ENCODE data around the gene SETD9.

The SETD9 gene

GRCh38 chr5:56881571-56881970 lies 27.8 kb upstream of the SETD9 start:
- no peak for TF ChIP-seq CTCF (IDR thresholded peaks at IDR 0.05; ENCODE audit: low read depth, low read length)
- H3K4me3 ChIP-seq (ENCODE audit: low read depth, low read length): no peak overlapping the region

DNA sequence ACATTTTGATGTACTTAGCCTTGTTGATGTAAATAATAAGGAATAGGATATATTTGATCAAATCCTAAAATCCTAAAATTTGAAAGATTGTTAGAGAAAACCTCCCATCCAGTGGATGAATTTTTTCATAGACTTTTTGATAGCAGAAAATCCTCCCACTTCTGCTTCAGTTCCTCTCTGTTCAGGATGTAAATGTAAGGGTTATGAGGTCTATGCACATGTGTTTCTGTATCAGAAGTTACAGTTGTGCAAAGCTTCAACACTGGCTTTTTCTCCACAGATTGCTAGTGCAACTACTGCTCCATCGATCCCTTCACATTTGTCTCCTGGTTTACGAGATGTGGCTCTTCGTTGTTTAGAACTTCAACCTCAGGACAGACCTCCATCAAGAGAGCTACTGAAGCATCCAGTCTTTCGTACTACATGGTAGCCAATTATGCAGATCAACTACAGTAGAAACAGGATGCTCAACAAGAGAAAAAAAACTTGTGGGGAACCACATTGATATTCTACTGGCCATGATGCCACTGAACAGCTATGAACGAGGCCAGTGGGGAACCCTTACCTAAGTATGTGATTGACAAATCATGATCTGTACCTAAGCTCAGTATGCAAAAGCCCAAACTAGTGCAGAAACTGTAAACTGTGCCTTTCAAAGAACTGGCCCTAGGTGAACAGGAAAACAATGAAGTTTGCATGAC lies 16.0 kb upstream of the SETD9 start:
- TF ChIP-seq CTCF (IDR thresholded peaks at IDR 0.05; ENCODE audit: low read depth, low read length): no peak
- no peak overlapping the region for H3K4me3 ChIP-seq (ENCODE audit: low read depth, low read length)

GRCh38 chr5:56896763-56897162 lies 12.6 kb upstream of the SETD9 start:
- no peak overlapping the region for H3K4me3 ChIP-seq (ENCODE audit: low read depth, low read length)
- no peak for TF ChIP-seq CTCF (IDR thresholded peaks at IDR 0.05; ENCODE audit: low read depth, low read length)

DNA sequence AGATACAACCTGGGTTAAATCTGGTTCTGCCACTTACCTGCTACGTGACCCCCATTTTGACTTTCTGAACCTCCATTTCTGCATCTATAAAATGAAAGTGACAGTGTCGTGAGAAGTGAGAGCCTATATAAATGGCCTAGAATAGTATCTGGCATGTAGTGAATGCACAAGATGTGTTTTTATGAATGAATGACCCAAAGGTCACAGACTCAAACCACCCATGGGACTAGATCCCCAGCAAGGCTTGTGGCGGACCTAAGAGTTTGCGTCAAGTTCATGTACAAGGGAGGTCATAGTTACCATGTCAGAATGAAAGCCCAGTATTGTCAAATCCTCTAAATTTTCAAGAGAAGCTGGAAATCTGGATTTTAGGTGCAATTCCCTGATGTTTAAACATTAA lies 11.2 kb upstream of the SETD9 start:
- no peak for TF ChIP-seq CTCF (IDR thresholded peaks at IDR 0.05; ENCODE audit: low read depth, low read length)
- H3K4me3 ChIP-seq (ENCODE audit: low read depth, low read length): no peak overlapping the region

DNA sequence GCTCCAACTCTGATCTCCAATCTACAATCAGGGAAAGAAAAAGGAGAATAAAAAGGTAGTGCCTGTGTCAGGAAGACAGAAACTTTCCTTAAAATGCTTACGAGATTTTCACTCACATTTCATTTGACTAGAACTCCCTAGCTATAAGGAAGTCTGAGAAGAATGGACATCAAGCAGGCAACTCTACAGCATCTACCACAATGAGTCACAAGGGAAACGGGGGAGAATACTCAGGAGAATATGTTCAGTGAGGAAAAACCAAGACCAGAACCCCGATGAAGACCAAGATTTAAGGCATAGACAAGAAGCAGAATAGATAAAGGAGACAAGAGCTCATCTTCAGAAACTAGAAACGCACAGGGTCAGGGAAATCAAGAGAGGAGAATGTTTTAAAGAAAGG lies 9.0 kb upstream of the SETD9 start:
- no peak for TF ChIP-seq CTCF (IDR thresholded peaks at IDR 0.05; ENCODE audit: low read depth, low read length)

GRCh38 chr5:56900858-56901578 lies 8.4 kb upstream of the SETD9 start:
- peak; percentile 42; the same call in 1 of the 2 replicates for TF ChIP-seq CTCF (IDR thresholded peaks at IDR 0.05; ENCODE audit: low read depth, low read length)
- no peak overlapping the region for H3K4me3 ChIP-seq (ENCODE audit: low read depth, low read length)

More for the DNA sequence above, 9.0 kb upstream of the SETD9 start:
- H3K4me3 ChIP-seq (ENCODE audit: low read depth, low read length): no peak overlapping the region

DNA sequence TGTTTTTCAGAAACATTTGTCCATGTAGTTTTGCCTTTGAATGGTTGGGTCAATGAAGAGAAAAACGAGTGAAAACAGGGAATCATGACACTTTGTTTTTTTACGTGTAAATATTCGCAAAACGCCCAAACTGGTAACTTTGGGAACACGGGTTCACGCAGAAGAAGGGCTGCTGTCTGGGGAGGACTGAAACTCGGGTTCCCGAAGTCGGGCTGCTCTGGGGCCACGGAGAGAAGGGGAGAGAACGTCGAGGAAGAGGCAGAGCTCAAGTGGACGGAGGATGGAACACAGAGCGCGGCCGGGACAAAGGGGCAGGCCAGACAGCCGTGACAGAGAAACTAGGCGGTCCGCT lies 478 bp upstream of the SETD9 start:
- peak overlapping the region; percentile 77 for H3K4me3 ChIP-seq (ENCODE audit: low read depth, low read length)
- no peak for TF ChIP-seq CTCF (IDR thresholded peaks at IDR 0.05; ENCODE audit: low read depth, low read length)
